Adipocyte (in vitro differentiated cells): ENCODE data around the gene TP53AIP1.

Source experiments
- DNase-seq: peaks from one replicate; pipeline ENCODE4 v3.0.0-alpha.2; 2015; ENCODE audit warnings: low read depth
- H3K27me3 ChIP-seq: replicated peaks from 2 replicates; pipeline ENCODE4 v1.7.0; 2013; ENCODE audit warnings: mild to moderate bottlenecking, low read length, moderate library complexity; ENCODE audit not compliant: control insufficient read depth, insufficient read depth
- H3K36me3 ChIP-seq: 2 replicates; pipeline ENCODE4 v1.7.0; 2013; ENCODE audit warnings: low read length, mild to moderate bottlenecking, moderate library complexity; ENCODE audit not compliant: control insufficient read depth, insufficient read depth, severe bottlenecking
- H3K4me1 ChIP-seq: 2 replicates; pipeline ENCODE4 v1.7.0; 2013; ENCODE audit warnings: mild to moderate bottlenecking, low read length, moderate library complexity; ENCODE audit not compliant: control insufficient read depth, insufficient read depth
- H3K4me3 ChIP-seq: 2 replicates; pipeline ENCODE4 v1.7.0; 2013; ENCODE audit warnings: mild to moderate bottlenecking, low read length, moderate library complexity
- H3K9ac ChIP-seq: 2 replicates; pipeline ENCODE4 v1.7.0; 2013; ENCODE audit warnings: mild to moderate bottlenecking, low read length, moderate library complexity
- H3K9me3 ChIP-seq: 2 replicates; pipeline ENCODE4 v1.7.0; 2013; ENCODE audit warnings: mild to moderate bottlenecking, low read length, moderate library complexity; ENCODE audit not compliant: control insufficient read depth

The TP53AIP1 gene

GRCh38 chr11:128913806-128914205, 28.9 kb downstream of the TP53AIP1 start:
- Histone ChIP-seq H3K9me3 (peaks cover 5% of the 10 kb centered on the region), H3K9ac (no peak overlapping the region), H3K4me3 (no peak overlapping the region), H3K36me3 (no peaks in the 10 kb centered on the region), H3K4me1 (peaks cover 2% of the 10 kb centered on the region), H3K27me3 (peaks cover 38% of the 10 kb centered on the region)
- no peak for DNase-seq

GRCh38 chr11:128911701-128912100, 31.0 kb downstream of the TP53AIP1 start:
- no peak for DNase-seq
- no peak overlapping the region for H3K4me3 ChIP-seq
- peaks cover 12% of the 10 kb centered on the region for H3K4me1 ChIP-seq
- peaks cover 5% of the 10 kb centered on the region for H3K9me3 ChIP-seq
- H3K36me3 ChIP-seq = no peaks in the 10 kb centered on the region
- peaks cover 34% of the 10 kb centered on the region for H3K27me3 ChIP-seq
- H3K9ac ChIP-seq = no peak overlapping the region

GRCh38 chr11:128911239-128911638, 31.4 kb downstream of the TP53AIP1 start:
- Histone ChIP-seq H3K36me3 (no peaks in the 10 kb centered on the region), H3K4me3 (no peak overlapping the region), H3K9me3 (peaks cover 5% of the 10 kb centered on the region), H3K27me3 (peaks cover 32% of the 10 kb centered on the region), H3K4me1 (peaks cover 12% of the 10 kb centered on the region), H3K9ac (no peak overlapping the region)
- no peak for DNase-seq

DNA sequence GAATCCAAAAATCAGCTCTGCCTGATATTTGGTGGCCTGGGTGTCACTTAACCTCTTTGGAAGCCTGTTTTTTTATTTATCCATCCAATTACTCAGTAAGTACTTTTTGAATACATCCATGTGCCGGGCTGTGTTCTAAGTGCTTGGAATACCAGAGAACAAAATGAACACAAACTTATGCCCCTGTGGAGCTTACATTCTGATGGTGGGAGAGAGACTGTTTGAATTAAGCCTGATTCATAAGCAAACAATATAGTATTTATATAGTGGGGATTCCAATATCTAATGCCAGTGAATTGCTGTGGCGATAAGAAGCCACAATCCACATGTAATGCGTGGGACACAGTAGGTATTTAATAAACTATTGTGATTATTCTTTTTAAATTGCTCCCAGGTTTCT, 32.1 kb downstream of the TP53AIP1 start:
- Histone ChIP-seq H3K27me3 (peaks cover 26% of the 10 kb centered on the region), H3K4me1 (peaks cover 12% of the 10 kb centered on the region), H3K36me3 (no peaks in the 10 kb centered on the region), H3K9ac (no peak overlapping the region), H3K9me3 (peaks cover 2% of the 10 kb centered on the region), H3K4me3 (no peak overlapping the region)
- no peak for DNase-seq

- DNase-seq = no peak
- Histone ChIP-seq H3K36me3 (no peaks in the 10 kb centered on the region), H3K27me3 (peaks cover 16% of the 10 kb centered on the region), H3K9me3 (no peaks in the 10 kb centered on the region), H3K4me1 (peaks cover 12% of the 10 kb centered on the region), H3K4me3 (no peak overlapping the region), H3K9ac (no peak overlapping the region)
Observed at GRCh38 chr11:128909438-128910125, 33.1 kb downstream of the TP53AIP1 start.

DNA sequence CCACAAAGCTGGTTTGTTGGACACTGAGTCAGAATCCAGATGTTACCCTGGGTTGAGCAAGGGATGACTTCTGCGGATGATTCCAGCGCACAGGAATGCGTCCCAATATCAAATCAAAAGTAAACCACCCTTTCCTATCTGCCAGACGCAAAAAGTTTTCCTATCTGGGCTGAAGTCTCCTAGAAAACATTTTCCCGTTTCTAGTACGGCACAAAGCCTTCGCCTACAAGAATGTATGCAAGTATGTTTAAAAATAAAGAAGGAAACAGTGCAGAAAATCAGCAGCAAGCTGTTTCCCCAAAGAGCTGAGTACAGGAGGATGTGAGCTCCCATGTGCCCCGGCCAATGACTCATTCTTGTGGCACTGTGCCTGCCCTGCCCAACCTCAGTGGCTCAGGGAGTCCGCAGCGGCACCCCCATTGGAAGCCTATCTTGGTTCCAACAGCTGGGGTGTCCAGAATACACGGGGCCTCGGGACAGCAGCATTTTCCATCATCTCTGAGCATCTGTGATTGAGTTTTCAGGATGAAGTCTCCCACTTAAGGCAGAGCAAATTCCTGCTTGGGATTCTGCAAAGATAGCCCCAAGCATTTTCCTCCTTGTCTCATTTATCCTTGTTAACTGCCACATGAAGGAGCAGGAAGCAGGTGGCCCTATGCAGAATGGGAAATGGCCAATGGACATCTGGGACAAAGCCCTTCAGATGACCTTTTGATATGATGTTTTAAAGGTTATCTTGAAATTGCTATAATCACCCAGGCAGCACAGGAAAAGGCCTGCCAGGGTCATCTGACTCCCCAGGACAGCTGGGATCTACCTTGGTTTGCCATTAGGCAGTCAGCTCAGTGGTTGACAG, 34.1 kb downstream of the TP53AIP1 start:
- Histone ChIP-seq H3K4me1 (peaks cover 12% of the 10 kb centered on the region), H3K9me3 (no peaks in the 10 kb centered on the region), H3K4me3 (peak overlapping the region; percentile 70), H3K9ac (no peak overlapping the region), H3K36me3 (no peaks in the 10 kb centered on the region), H3K27me3 (peaks cover 7% of the 10 kb centered on the region)
- peak; percentile 81 for DNase-seq

GRCh38 chr11:128907585-128907984, 35.1 kb downstream of the TP53AIP1 start:
- Histone ChIP-seq H3K4me3 (no peak overlapping the region), H3K9ac (no peak overlapping the region), H3K36me3 (no peaks in the 10 kb centered on the region), H3K27me3 (no peaks in the 10 kb centered on the region), H3K4me1 (peaks cover 20% of the 10 kb centered on the region), H3K9me3 (no peaks in the 10 kb centered on the region)
- DNase-seq = no peak

DNA sequence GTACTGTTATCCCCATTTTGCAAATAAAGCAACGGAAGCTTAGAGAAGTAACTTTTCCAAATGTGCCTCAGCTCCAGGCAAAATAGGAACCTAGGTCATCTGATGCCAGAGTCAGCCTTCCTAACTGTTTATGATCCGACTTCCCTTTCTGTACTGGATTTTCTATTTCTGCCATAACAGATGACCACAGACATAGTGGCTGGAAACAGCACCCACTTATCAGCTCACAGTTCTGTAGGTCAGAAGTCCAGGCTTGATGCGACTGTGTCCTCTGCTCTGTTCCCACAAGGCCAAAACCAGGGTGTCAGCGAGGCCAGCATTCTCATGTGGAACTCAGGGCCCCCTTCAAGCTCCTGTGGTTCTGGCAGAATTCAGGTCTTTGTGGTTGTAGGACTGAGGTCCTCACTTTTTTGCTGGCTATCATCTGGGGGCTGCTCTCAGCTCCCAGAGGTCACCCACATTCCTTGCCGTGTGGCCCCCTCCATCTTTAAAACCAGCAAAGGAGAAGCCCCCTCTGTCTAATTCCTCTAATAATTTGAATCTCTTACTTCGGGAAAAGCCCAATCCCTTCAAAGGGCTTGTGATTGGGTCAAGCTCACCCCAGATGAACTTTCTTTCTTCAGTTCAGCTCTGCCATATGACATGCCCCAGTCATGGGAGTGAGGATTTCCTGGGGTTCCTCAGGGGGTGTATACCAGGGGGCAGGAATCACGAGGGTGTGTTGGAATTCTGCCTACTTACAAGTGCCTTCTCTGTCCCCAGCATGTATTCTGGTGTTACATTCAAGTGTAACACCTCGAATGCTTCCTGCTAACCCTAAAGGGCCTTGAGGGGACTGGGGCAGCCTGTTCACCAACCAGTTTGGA, 36.3 kb downstream of the TP53AIP1 start:
- no peaks in the 10 kb centered on the region for H3K9me3 ChIP-seq
- H3K36me3 ChIP-seq = no peaks in the 10 kb centered on the region
- H3K4me3 ChIP-seq = no peak overlapping the region
- no peak for DNase-seq
- H3K9ac ChIP-seq = no peak overlapping the region
- peaks cover 20% of the 10 kb centered on the region for H3K4me1 ChIP-seq
- H3K27me3 ChIP-seq = no peaks in the 10 kb centered on the region

- H3K4me3 ChIP-seq = peak overlapping the region; percentile 30
- H3K9me3 ChIP-seq = no peaks in the 10 kb centered on the region
- H3K9ac ChIP-seq = no peak overlapping the region
- no peaks in the 10 kb centered on the region for H3K36me3 ChIP-seq
- no peaks in the 10 kb centered on the region for H3K27me3 ChIP-seq
- DNase-seq = peak; percentile 51
- H3K4me1 ChIP-seq = peaks cover 20% of the 10 kb centered on the region
Observed at GRCh38 chr11:128905345-128906184, 37.1 kb downstream of the TP53AIP1 start.

- Histone ChIP-seq H3K27me3 (no peaks in the 10 kb centered on the region), H3K9me3 (no peaks in the 10 kb centered on the region), H3K9ac (no peak overlapping the region), H3K4me3 (peak overlapping the region; percentile 30), H3K4me1 (peaks cover 24% of the 10 kb centered on the region), H3K36me3 (no peaks in the 10 kb centered on the region)
- peak; percentile 21 for DNase-seq
Observed at GRCh38 chr11:128904656-128905344, 37.9 kb downstream of the TP53AIP1 start.
